SH-SY5Y (cell line): ENCODE data around the gene ELOVL2.

Experiments
- GATA2 ChIP-seq: IDR thresholded peaks from 2 replicates; pipeline ENCODE4 v1.6.1; 2011; ENCODE audit warnings: mild to moderate bottlenecking, low read depth, low read length
- GATA3 ChIP-seq: IDR thresholded peaks from 2 replicates; pipeline ENCODE4 v1.6.1; 2011; ENCODE audit warnings: low read depth, mild to moderate bottlenecking, low read length, moderate library complexity

The ELOVL2 gene, protein sequence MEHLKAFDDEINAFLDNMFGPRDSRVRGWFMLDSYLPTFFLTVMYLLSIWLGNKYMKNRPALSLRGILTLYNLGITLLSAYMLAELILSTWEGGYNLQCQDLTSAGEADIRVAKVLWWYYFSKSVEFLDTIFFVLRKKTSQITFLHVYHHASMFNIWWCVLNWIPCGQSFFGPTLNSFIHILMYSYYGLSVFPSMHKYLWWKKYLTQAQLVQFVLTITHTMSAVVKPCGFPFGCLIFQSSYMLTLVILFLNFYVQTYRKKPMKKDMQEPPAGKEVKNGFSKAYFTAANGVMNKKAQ

DNA sequence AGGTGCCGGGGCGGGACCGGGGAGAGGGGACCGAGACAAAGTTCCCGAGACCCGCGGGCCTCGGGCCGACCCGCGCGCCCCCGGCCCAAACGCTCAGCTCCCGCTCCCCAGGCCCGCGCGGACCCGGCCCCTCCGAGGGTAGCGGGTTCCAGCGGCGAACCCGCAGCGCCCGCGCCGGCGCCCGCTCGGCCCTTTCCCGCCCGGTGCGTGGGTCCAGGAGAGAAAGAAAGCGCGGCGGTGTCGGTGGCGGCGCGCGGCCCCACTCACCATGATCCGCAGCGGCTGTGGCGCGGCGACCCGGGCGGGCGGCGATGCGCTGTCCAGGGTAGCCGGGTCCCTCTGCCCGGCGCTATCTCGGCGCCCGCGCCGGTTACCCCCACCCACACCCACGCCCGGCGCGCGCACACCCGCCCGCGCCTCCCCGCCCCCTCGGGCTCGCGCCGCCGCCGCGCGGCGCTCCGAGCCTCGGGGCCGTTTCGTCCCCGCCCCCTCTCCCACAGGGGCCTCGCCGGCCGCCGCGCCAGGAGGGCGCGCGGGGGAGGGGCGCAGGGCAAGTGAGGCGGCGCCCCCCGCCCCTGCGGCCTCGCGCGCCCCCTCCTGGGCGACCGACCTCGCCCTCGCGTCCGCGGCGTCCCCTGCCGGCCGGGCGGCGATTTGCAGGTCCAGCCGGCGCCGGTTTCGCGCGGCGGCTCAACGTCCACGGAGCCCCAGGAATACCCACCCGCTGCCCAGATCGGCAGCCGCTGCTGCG is at the start of gene ELOVL2:
Gene ELOVL2, minus strand, starts transcription at position 345 of the 751 bp plus-strand sequence. Its CDS starts 75 bp downstream, at position 270.
- no peak for TF ChIP-seq GATA3
- no peak for TF ChIP-seq GATA2

DNA sequence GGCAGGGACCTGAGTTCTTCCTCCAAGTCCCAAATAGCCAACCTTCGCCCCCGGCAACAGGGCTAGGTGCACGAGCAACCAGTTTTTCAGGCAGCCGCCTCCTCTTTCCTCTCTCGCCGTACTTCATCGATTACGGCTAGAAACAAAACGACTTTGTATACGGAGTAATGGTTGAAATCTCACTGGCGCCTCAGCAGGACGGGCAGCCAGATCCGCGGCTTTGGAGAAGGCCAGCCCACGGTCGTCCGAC is 49.2 kb upstream of the ELOVL2 start:
- no peak for TF ChIP-seq GATA3
- TF ChIP-seq GATA2 = no peak

DNA sequence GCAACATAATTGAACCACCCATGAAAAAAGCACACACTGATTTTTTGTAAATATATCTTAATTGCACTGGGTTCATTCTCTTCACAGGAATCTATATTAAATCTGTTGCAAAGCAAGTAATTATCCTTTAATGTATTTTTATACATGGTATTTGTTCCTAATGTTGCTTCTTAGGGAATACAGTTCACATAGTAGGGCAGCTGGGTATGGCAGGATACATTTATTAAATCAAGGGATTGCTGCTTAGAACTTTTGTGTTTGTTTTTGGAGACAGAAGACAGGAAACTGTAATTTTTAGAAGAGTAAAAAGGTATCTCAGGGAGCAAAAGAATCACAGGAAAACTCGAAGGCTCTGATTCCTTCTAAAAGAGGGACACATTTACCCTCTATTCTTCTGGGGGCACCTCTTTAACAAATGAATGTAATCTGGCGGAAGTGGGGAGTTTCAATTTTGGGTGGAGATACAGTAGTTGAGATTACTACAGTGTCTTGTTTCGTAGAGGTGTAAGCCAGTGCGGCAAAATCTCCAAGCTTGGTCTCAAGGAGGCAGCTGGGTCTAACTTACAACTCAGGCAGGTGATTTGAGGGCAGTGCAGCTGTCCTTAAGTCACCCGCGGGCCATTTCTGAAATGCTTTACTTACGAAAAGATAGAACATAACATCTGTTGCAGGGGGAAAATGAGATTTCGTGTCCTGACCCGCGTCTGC is 48.7 kb upstream of the ELOVL2 start:
- no peak for TF ChIP-seq GATA3
- no peak for TF ChIP-seq GATA2

DNA sequence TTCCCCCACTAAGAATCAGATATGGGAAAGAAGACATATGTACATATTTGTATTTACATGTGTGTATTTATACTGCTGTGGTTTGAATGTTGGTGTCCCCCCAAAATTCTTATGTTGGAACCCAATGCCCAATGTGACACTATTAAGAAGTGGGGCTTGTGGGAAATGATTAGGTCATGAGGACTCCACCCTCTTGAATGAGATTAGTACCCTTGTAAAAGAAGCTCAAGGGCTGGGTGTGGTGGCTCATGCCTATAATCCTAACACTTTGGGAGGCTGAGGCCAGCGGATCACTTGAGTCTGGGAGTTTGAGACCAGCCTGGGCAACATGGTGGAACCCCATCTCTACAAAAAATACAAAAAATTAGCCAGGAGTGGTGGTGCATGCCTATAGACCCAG is 45.6 kb upstream of the ELOVL2 start:
- TF ChIP-seq GATA3 (no peak), GATA2 (no peak)

DNA sequence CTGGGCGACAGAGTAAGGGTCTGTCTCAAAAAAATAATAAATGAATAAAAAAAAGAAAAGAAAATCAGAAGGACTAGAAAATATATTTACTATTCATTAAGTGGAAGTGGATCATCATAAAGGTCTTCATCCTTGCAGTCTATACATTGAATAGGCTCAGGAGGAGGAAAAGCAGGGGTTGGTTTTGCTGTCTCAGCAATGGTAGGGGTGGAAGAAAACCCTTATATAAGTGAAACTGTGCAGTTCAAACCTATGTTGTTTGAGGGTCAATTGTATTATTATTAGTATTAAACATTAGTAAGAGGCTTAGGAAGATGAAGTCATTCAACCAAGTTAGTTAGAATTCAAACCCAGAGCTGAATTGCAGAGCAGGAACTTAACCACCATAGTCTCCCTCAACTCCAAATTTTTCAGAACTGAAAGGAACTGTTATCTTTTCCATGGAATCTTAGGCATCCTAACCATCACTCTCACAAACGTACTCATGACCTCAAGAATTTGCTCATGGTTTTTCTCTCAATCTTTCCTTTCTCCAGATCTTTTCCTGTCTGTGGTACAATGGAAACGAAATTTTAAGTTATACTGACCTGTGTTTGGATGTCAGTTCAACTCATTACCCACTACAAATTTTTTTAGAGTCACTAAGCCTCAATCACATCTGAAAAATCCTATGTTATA is 41.8 kb upstream of the ELOVL2 start:
- no peak for TF ChIP-seq GATA2
- TF ChIP-seq GATA3 = no peak

DNA sequence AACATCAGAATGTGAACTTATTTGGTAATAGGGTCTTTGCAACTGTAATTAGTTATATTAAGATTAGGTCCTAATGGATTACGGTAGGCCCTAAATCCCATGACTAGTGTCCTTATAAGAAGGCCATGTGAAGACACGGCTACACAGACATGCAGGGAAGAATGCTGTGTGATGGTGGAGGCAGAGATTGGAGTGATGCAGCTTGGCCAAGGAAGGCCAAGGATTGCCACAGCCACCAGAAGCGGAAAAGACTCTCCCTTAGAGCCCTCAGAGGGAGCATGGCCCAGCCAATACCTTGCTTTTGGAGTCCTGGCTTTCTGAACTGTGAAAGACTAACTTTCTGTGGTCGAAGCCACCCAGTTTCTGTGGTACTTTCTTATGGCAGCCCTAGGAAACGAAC is 39.9 kb upstream of the ELOVL2 start:
- TF ChIP-seq GATA3 (no peak), GATA2 (no peak)

DNA sequence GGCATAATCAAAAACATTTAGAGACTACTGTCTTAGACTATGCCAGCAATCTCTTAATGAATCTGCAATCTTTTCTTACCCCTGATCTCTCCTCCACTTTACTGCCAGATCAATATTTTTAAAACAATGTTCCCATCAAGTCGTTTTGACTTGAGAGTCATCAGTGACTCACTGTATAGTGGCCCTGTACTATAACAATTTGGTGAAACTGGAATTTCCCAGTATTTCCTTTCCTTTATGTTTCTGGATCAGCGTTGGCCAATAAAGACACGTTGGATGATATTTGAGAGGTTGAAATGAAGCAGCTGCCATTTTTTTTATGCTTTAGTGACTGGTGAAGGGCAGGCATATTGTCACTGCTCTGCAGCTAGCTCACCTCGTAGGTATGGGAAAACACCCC is 39.4 kb upstream of the ELOVL2 start:
- TF ChIP-seq GATA3 = no peak
- no peak for TF ChIP-seq GATA2

DNA sequence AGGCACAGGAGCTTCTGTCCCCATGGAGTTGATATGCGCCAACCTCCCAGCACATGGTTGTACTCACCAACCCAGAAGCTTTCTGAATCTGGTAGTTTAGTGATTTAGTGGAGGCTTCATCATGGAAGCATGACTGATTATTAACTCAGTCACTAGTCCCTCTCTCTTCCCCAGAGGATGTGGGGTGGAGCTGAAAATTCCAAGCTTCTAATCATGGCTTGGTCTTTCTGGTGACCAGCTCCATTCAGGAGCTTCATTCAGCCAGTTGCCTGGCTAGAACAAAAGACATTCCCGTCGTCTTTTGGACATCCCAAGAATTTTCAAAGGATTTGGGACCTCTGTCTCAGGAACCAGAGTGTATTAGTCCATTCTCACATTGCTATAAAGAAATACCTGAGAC is 36.2 kb upstream of the ELOVL2 start:
- TF ChIP-seq GATA3 (no peak), GATA2 (no peak)

DNA sequence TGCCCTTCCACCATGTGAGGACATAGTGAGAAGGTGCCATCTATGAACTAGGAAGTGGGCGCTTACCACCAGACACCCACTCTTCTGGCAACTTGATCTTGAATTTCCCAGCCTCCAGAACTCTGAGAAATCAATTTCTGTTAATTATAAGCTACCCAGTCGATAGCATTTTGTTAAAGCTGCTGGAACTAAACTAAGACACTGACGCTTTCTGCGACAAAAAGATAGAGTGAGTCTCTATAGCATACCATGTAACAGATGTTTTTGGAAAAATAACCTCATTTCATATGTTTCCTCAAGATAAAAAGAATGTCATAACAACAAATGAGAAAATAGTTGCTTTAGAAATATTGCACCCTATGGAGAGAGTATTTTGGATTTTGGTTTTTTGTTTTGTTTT is 34.2 kb upstream of the ELOVL2 start:
- TF ChIP-seq GATA2 = no peak
- no peak for TF ChIP-seq GATA3

DNA sequence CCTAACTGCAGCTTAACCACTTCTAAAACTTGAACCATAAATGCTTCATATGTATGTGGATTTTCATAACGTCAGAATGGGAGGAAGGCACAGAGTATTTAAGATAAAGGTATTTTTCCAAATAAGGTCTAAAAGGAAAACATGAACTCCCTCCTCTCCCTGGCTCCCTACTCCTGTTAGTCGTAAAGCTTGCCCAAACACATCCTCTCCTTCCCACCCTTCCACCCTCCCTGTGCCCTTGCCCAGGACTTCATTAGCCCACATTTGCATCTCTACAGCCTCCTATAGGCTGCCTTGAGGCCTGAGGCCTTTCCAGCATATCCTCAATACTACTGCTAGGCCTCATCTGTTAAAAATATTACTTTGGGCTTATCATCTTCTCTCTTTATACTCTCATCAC is 32.4 kb upstream of the ELOVL2 start:
- TF ChIP-seq GATA3 (no peak), GATA2 (no peak)

DNA sequence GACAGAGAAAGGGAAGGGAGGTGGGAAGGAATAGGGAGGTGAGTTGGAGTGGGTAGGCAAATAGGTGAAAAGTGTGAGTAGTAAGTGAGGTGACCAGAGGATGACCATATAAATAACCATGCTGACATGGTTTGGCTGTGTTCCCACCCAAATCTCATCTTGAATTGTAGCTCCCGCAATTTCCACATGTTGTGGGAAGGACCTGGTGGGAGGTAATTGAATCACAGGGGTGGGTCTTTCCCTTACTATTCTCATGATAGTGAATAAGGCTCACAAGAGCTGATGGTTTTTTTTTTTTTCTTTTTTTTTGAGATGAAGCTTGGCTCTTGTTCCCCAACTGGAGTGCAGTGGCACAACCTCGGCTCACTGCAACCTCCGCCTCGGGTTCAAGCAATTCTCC is 28.0 kb upstream of the ELOVL2 start:
- no peak for TF ChIP-seq GATA3
- no peak for TF ChIP-seq GATA2

DNA sequence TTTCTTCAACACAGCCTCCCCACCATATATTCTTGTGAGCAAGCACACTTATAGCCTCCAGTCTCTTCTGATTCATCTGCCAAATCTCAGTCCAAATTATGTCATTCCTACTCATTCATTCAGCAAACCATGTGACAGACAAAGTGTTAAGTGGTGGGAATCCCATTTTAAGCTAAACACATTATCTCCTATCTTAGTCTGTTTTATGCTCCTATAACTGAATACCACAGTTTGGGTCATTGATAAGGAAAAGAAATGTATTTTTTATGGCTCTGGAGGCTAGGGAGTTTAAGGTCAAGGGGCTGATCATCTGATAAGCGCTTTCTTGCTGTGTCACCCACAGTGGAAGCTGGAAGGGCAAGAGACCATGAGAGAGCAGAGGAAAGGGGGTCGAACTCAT is 25.7 kb upstream of the ELOVL2 start:
- TF ChIP-seq GATA2 (no peak), GATA3 (no peak)

DNA sequence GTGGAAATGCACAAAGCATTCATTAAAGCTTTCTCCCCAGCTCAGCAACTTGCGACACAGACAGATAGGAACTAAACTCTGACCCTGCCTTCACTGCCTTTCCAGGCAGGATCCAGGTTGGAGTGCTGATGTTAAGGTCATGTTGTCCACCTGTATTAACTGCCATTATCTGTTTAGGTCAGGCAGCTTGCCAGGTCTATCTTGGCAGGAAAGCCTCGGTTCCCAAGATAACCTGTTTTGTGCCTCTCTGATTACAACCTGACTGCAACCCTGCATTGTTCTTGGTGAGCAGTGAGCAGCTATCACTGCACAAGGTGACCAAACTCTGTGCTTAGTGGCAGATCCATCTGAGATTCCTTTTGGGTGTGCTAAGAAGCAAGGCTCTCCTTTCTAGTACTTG is 23.2 kb upstream of the ELOVL2 start:
- TF ChIP-seq GATA3 (no peak), GATA2 (no peak)
